B cell (primary cell): Measurements from ENCODE around the gene WWP2.

Experiments used
- EZH2 ChIP-seq: IDR thresholded peaks from 2 replicates; pipeline ENCODE4 v1.6.1; 2012; ENCODE audit warnings: borderline replicate concordance, low read depth, mild to moderate bottlenecking, moderate library complexity, low read length; ENCODE audit not compliant: insufficient read depth, poor library complexity, severe bottlenecking
- TF ChIP-seq, protein P1 (sequence below): fragments of 200-600 bp; IDR thresholded peaks from one replicate; pipeline ENCODE4 v1.8.0; 2022; ENCODE audit warnings: antibody characterized with exemption, mild to moderate bottlenecking

DNA sequence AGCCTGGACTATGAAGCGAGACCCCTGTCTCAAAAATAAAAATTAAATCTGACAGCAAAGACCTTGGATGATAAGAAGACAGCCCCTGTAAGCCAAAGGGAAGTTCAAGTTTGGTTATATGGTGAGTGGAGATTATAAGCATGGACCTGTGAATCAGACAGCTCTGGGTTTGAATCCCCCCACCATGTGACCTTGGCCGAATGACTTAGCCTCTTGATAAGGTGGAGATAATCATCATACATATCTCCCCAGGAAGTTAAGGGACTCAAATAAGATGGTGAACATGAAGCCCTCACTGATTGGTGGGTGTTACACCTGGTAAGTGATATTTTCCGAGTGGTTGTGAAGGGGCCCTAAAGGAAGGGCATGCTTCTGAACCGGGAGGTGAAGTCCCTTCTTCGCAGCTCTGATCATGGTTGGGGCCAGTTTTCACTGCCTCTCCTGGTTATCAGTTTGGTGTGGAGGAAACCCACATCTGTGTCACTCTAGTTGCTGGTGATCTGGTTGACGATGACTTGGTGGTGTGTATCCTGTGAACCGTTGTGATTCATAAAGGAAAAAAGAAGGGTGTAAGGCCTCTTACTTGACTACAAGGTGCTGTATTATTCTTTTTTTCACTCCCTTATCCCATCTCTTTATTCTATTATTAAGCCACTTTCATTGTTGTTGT lies 127.3 kb downstream of the WWP2 start:
- TF ChIP-seq, protein P1, sequence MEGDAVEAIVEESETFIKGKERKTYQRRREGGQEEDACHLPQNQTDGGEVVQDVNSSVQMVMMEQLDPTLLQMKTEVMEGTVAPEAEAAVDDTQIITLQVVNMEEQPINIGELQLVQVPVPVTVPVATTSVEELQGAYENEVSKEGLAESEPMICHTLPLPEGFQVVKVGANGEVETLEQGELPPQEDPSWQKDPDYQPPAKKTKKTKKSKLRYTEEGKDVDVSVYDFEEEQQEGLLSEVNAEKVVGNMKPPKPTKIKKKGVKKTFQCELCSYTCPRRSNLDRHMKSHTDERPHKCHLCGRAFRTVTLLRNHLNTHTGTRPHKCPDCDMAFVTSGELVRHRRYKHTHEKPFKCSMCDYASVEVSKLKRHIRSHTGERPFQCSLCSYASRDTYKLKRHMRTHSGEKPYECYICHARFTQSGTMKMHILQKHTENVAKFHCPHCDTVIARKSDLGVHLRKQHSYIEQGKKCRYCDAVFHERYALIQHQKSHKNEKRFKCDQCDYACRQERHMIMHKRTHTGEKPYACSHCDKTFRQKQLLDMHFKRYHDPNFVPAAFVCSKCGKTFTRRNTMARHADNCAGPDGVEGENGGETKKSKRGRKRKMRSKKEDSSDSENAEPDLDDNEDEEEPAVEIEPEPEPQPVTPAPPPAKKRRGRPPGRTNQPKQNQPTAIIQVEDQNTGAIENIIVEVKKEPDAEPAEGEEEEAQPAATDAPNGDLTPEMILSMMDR: no peak
- TF ChIP-seq EZH2: no peak
